Fibroblast of mammary gland (primary cell): Measurements from ENCODE around the gene GRM4.

ENCODE experiments used
- DNase-seq: peaks from one replicate; pipeline ENCODE4 v3.0.0-alpha.2; 2010; ENCODE audit warnings: low read depth
- H3K4me3 ChIP-seq: 2 replicates; pipeline ENCODE4 v1.5.1; 2011; ENCODE audit warnings: low read depth, mild to moderate bottlenecking, low read length, moderate library complexity; ENCODE audit not compliant: control insufficient read depth
- TF ChIP-seq, protein P1 (sequence below): conservative IDR thresholded peaks from 2 replicates; pipeline ENCODE4 v1.5.1; 2011; ENCODE audit warnings: low read depth, low read length, inconsistent platforms; ENCODE audit not compliant: control insufficient read depth, insufficient read depth

GRM4 gene

DNA sequence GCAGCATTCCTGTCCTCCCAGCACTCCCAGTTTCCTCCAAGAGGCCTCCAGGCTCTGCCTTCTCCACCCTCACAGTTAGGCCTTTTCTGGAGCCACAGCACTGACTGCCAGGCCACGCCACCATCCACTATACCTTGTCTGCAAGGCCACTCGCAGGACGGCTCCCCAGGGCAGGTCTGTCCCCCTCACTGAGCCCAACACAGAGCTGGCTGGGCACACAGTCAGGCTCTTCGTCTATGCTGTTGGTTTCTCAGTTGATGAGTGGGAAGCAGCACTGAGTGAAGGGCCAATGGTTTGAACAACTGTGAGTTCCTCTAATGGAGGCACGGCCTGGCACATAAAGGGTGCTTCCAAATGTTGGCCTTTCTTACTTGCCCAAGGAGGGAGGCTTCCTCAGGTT lies 95.2 kb downstream of the GRM4 start:
- H3K4me3 ChIP-seq = no peak overlapping the region
- TF ChIP-seq, protein P1, sequence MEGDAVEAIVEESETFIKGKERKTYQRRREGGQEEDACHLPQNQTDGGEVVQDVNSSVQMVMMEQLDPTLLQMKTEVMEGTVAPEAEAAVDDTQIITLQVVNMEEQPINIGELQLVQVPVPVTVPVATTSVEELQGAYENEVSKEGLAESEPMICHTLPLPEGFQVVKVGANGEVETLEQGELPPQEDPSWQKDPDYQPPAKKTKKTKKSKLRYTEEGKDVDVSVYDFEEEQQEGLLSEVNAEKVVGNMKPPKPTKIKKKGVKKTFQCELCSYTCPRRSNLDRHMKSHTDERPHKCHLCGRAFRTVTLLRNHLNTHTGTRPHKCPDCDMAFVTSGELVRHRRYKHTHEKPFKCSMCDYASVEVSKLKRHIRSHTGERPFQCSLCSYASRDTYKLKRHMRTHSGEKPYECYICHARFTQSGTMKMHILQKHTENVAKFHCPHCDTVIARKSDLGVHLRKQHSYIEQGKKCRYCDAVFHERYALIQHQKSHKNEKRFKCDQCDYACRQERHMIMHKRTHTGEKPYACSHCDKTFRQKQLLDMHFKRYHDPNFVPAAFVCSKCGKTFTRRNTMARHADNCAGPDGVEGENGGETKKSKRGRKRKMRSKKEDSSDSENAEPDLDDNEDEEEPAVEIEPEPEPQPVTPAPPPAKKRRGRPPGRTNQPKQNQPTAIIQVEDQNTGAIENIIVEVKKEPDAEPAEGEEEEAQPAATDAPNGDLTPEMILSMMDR = no peak
- DNase-seq = no peak

GRCh38 chr6:34049395-34050342 lies 96.2 kb downstream of the GRM4 start:
- H3K4me3 ChIP-seq = no peak overlapping the region
- no peak for DNase-seq
- TF ChIP-seq, protein P1 = no peak

- DNase-seq = no peak
- TF ChIP-seq, protein P1 = no peak
- H3K4me3 ChIP-seq = no peak overlapping the region
Measured at GRCh38 chr6:34047913-34048867, 97.7 kb downstream of the GRM4 start.

DNA sequence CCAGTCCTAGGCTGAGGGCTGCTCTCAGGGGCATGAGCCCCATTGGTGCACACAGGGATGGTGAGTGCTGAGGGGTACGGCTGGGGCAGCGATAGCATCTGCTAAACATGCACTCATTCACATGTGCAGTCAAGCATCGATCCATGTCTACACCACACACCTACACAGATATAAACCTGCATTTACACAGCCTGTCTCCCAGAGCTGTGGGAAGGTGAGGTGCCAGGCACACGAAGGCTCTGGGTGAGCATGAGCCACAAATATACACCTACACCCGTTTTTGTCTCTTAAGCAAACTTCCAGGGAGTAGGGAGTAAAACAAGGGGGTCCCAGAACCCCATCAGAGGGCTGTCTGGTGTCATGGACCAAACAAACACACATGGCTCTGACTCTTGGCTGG lies 99.3 kb downstream of the GRM4 start:
- TF ChIP-seq, protein P1 = no peak
- no peak for DNase-seq
- H3K4me3 ChIP-seq = no peak overlapping the region

DNA sequence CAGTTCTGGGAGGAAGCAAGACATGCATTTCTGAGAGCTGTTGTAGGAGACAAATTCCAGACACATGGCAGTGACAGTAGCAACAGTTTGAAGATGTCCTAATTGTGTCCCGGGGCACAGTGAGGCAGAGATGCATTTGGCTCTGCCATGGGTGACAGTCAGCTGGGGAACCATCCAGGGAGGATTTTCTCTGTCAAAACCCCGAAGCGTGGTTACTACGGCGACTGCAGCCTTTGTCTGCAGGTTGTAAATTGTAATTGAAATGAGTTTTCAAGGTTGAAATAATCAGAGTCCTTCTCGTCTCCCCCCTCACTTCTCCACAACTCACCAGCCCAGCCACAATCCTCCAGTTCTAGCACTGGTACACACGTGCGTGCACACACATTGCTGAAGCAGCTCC lies 100.1 kb downstream of the GRM4 start:
- no peak overlapping the region for H3K4me3 ChIP-seq
- DNase-seq = no peak

More for the DNA sequence above, 100.1 kb downstream of the GRM4 start:
- TF ChIP-seq, protein P1 = no peak
